Right renal pelvis (tissue), 4 donors: ENCODE data around the gene AMFR. TPM values are rescaled to one million over a fixed set of nuclear protein-coding genes. Genes with fewer than 3 reads are reported as not detected.
"Not testable (repeated sequence)": the region's sequence is repeated elsewhere in the genome, so short reads cannot be mapped to it uniquely, and the experiment has no call there.

Source experiments
- DNase-seq, 4 donors: peaks; one replicate each; pipeline ENCODE4 v3.0.0-alpha.2; 2013; ENCODE audit warnings: low read depth in 4 of 4, low spot score in 3 of 4, missing footprints in 1 of 4
- polyA plus RNA-seq, 4 donors: library from polyadenylated mRNA; unstranded; fragments of 120-200 nt; gene quantifications; one replicate each; pipeline ENCODE4 v1.2.1, GENCODE V29; 2013; ENCODE audit not compliant: insufficient read length in 4 of 4

The AMFR gene
- polyA plus RNA-seq, 4 donors = 118 to 141 (median 128) TPM

- DNase-seq = no peak
Measured at GRCh38 chr16:56399047-56399446, 26.3 kb downstream of the AMFR start.

- not testable (repeated sequence) for DNase-seq
Measured at GRCh38 chr16:56396724-56397123, 28.6 kb downstream of the AMFR start.

GRCh38 chr16:56389554-56389953 is 35.8 kb downstream of the AMFR start:
- no peak for DNase-seq

- DNase-seq = no peak
Measured at GRCh38 chr16:56388209-56388608, 37.1 kb downstream of the AMFR start.

- no peak for DNase-seq
Measured at GRCh38 chr16:56387396-56387795, 37.9 kb downstream of the AMFR start.

- no peak for DNase-seq
Measured at GRCh38 chr16:56384074-56384721, 41.1 kb downstream of the AMFR start.

- no peak for DNase-seq
Measured at GRCh38 chr16:56382901-56383355, 42.4 kb downstream of the AMFR start.

GRCh38 chr16:56382459-56382858 is 42.9 kb downstream of the AMFR start:
- no peak for DNase-seq

- not testable (repeated sequence) for DNase-seq
Measured at GRCh38 chr16:56380778-56381485, 44.4 kb downstream of the AMFR start.

GRCh38 chr16:56379044-56379443 is 46.3 kb downstream of the AMFR start:
- not testable (repeated sequence) for DNase-seq

GRCh38 chr16:56375792-56376191 is 49.6 kb downstream of the AMFR start:
- DNase-seq = not testable (repeated sequence)

GRCh38 chr16:56373003-56373402 is 52.3 kb downstream of the AMFR start:
- peak in 2 of 4 donors; percentile 46 to 55 for DNase-seq

GRCh38 chr16:56372013-56372634 is 53.2 kb downstream of the AMFR start:
- no peak for DNase-seq

GRCh38 chr16:56371660-56371937 is 53.7 kb downstream of the AMFR start:
- DNase-seq = no peak

GRCh38 chr16:56370875-56371659 is 54.3 kb downstream of the AMFR start:
- DNase-seq = no peak

- no peak for DNase-seq
Measured at GRCh38 chr16:56370185-56370874, 55.0 kb downstream of the AMFR start.

- DNase-seq = no peak
Measured at GRCh38 chr16:56369202-56369601, 56.1 kb downstream of the AMFR start.

GRCh38 chr16:56368545-56368944 is 56.8 kb downstream of the AMFR start:
- no peak for DNase-seq

GRCh38 chr16:56367764-56368163 is 57.6 kb downstream of the AMFR start:
- DNase-seq = no peak

GRCh38 chr16:56366945-56367344 is 58.4 kb downstream of the AMFR start:
- no peak for DNase-seq

- DNase-seq = no peak
Measured at GRCh38 chr16:56365552-56365951, 59.8 kb downstream of the AMFR start.
